CD14-positive monocyte (primary cell): ENCODE data around the gene PCAT6. TPM values are rescaled to one million over a fixed set of nuclear protein-coding genes. Genes with fewer than 3 reads are reported as not detected.

Source experiments
- DNase-seq, 3 donors: peaks; one replicate each; pipeline ENCODE4 v3.0.0-alpha.2; 2011 to 2022
- H2AFZ ChIP-seq: 2 replicates; pipeline ENCODE4 v1.6.0; 2012; ENCODE audit warnings: mild to moderate bottlenecking, low read depth, low read length, inconsistent platforms; ENCODE audit not compliant: insufficient read depth, poor library complexity, severe bottlenecking
- H3K27ac ChIP-seq, 2 donors: 1 replicate in 1 of 2; 2 replicates in 1 of 2; pipeline ENCODE4 v1.5.1; 2012 to 2013; ENCODE audit warnings: low read length in 2 of 2, control low read depth in 1 of 2, inconsistent platforms in 1 of 2, low read depth in 1 of 2, mild to moderate bottlenecking in 1 of 2
- H3K27me3 ChIP-seq, 2 donors: one replicate each; pipeline versions ENCODE4 v1.6.0 to v1.6.1; 2011 to 2013; ENCODE audit warnings: low read length in 2 of 2; ENCODE audit not compliant: control insufficient read depth in 2 of 2, insufficient read depth in 2 of 2
- H3K36me3 ChIP-seq, 2 donors: replicated peaks in 1 of 2; 1 replicate in 1 of 2; 2 replicates in 1 of 2; pipeline versions ENCODE4 v1.5.1 to v1.6.1; 2012 to 2013; ENCODE audit warnings: low read length in 2 of 2, control low read depth in 1 of 2, inconsistent platforms in 1 of 2, mild to moderate bottlenecking in 1 of 2; ENCODE audit not compliant: insufficient read depth in 2 of 2, control insufficient read depth in 1 of 2
- H3K4me1 ChIP-seq, 2 donors: 1 replicate in 1 of 2; 2 replicates in 1 of 2; pipeline versions ENCODE4 v1.5.1 to v1.6.1; 2012 to 2013; ENCODE audit warnings: low read length in 2 of 2, control low read depth in 1 of 2, inconsistent platforms in 1 of 2, mild to moderate bottlenecking in 1 of 2, moderate library complexity in 1 of 2; ENCODE audit not compliant: insufficient read depth in 2 of 2, control insufficient read depth in 1 of 2
- H3K4me2 ChIP-seq: replicated peaks from 2 replicates; pipeline ENCODE3; 2012; ENCODE audit warnings: low read length, moderate library complexity, mild to moderate bottlenecking; ENCODE audit not compliant: poor library complexity, severe bottlenecking; ENCODE audit errors: extremely low read depth
- H3K4me3 ChIP-seq, 3 experiments: fragments of 200-600 bp in 1 of 3; sonication (generic) in 1 of 3; replicated peaks in 1 of 3; 1 replicate in 2 of 3; 2 replicates in 1 of 3; pipeline ENCODE4 v1.5.1; 2011 to 2013; ENCODE audit warnings: low read length in 3 of 3, mild to moderate bottlenecking in 3 of 3, control low read depth in 2 of 3, low read depth in 2 of 3, inconsistent platforms in 1 of 3, moderate library complexity in 1 of 3
- H3K79me2 ChIP-seq: 2 replicates; pipeline ENCODE4 v1.6.0; 2012; ENCODE audit warnings: mild to moderate bottlenecking, control low read depth, inconsistent platforms, low read length, moderate library complexity; ENCODE audit not compliant: insufficient read depth
- H3K9ac ChIP-seq: 2 replicates; pipeline ENCODE4 v1.6.0; 2017; ENCODE audit warnings: low read length, mild to moderate bottlenecking; ENCODE audit not compliant: insufficient read depth, poor library complexity, severe bottlenecking
- H3K9me3 ChIP-seq, 2 donors: replicated peaks in 1 of 2; 1 replicate in 1 of 2; 2 replicates in 1 of 2; pipeline versions ENCODE4 v1.5.1 to v1.6.1; 2012 to 2013; ENCODE audit warnings: low read length in 2 of 2, control low read depth in 1 of 2; ENCODE audit not compliant: control insufficient read depth in 1 of 2, insufficient read depth in 1 of 2
- H4K20me1 ChIP-seq: 2 replicates; pipeline ENCODE4 v1.6.0; 2012; ENCODE audit warnings: mild to moderate bottlenecking, low read length, control low read depth, moderate library complexity; ENCODE audit not compliant: insufficient read depth
- H3K27ac Mint-ChIP-seq, 7 donors: one replicate each; pipeline ENCODE4 v1.8.0; 2020; ENCODE audit warnings: mild to moderate bottlenecking in 7 of 7, mixed read lengths in 7 of 7, moderate library complexity in 6 of 7, inconsistent platforms in 2 of 7
- H3K27me3 Mint-ChIP-seq, 3 donors: one replicate each; pipeline ENCODE4 v1.8.0; 2021 to 2022; ENCODE audit warnings: low read depth in 3 of 3, mild to moderate bottlenecking in 3 of 3, mixed read lengths in 3 of 3, moderate library complexity in 3 of 3, inconsistent platforms in 1 of 3
- H3K36me3 Mint-ChIP-seq, 2 donors: one replicate each; pipeline ENCODE4 v1.8.0; 2020; ENCODE audit warnings: mixed read lengths in 2 of 2, inconsistent platforms in 1 of 2, mild to moderate bottlenecking in 1 of 2
- H3K4me1 Mint-ChIP-seq: one replicate; pipeline ENCODE4 v1.8.0; 2020; ENCODE audit warnings: mild to moderate bottlenecking, mixed read lengths
- H3K4me3 Mint-ChIP-seq, 2 donors: one replicate each; pipeline ENCODE4 v1.8.0; 2020; ENCODE audit warnings: mild to moderate bottlenecking in 2 of 2, mixed read lengths in 2 of 2, moderate library complexity in 1 of 2
- H3K9me3 Mint-ChIP-seq, 7 donors: one replicate each; pipeline ENCODE4 v1.8.0; 2020 to 2022; ENCODE audit warnings: mixed read lengths in 7 of 7, mild to moderate bottlenecking in 6 of 7, moderate library complexity in 6 of 7, inconsistent platforms in 2 of 7
- CTCF ChIP-seq: fragments of 200-600 bp; IDR thresholded peaks from one replicate; pipeline ENCODE4 v1.8.0; 2022; ENCODE audit warnings: antibody characterized with exemption, mild to moderate bottlenecking
- WGBS: methylation state at CpG from one replicate; pipeline ENCODE4 v1.1.5; 2013; ENCODE audit warnings: missing lambda C conversion rate; ENCODE audit not compliant: insufficient coverage; 5-methylcytosine and 5-hydroxymethylcytosine counted together
- intact Hi-C, 2 donors: fragments of 100-400 bp; cut with micrococcal nuclease; formaldehyde crosslinking; loops; one replicate each; pipeline versions ENCODE4 v1.15.0 to v1.15.1; 2023
- polyA plus RNA-seq, 3 donors: library from polyadenylated mRNA; depleted of rRNA in 1 of 3; unstranded in 2 of 3; stranded (reverse) in 1 of 3; fragments of 300-500 nt in 2 of 3; fragments of >200 nt in 1 of 3; fragmentation: Illumina TruSeq in 2 of 3; gene quantifications; 1 replicate in 2 of 3; 2 replicates in 1 of 3; pipeline ENCODE4 v1.2.3, GENCODE V29; 2012 to 2021

Gene PCAT6
- polyA plus RNA-seq, 3 donors = 1.0 TPM; not detected in 2

- intact Hi-C loops = loop anchor here in 1 of 2 donors (5.0 kb wide), 2 partner anchors 80 to 160 kb away; partner anchors contain the start of genes CYB5R1 and RABIF
- peak overlapping the region; percentile 92 for H3K4me2 ChIP-seq
These were observed 3.8 kb upstream of the PCAT6 start for GRCh38 chr1:202806845-202807450.

More at GRCh38 chr1:202806845-202807450, 3.8 kb upstream of the PCAT6 start:
- no peak for TF ChIP-seq CTCF
- under 1% methylated on average over 38 of the region's 51 CpGs for WGBS
- peaks cover 66% of the 10 kb centered on the region for H3K79me2 ChIP-seq
- no peaks in the 10 kb centered on the region for H3K9me3 ChIP-seq
- peaks cover 45 to 53% of the 10 kb centered on the region in 2 donors for H3K4me1 ChIP-seq
- H2AFZ ChIP-seq = peak overlapping the region; percentile 81
- Mint-ChIP-seq H3K4me3 (peak overlapping the region; percentile 87 to 91), H3K4me1 (peaks cover 58% of the 10 kb centered on the region), H3K27ac (peak overlapping the region in 5 of 7 donors; percentile 37 to 84 (median 53)), H3K27me3 (peaks cover 10 to 20% (median 12%) of the 10 kb centered on the region in 3 donors), H3K36me3 (peaks cover 0 to 2% of the 10 kb centered on the region in 2 donors), H3K9me3 (no peaks in the 10 kb centered on the region)
- no peak for DNase-seq
- H3K9ac ChIP-seq = peak overlapping the region; percentile 86
- H3K36me3 ChIP-seq = no peaks in the 10 kb centered on the region
- H3K27me3 ChIP-seq = peaks cover 0 to 10% of the 10 kb centered on the region in 2 donors
- peaks cover 40% of the 10 kb centered on the region for H4K20me1 ChIP-seq
- H3K4me3 ChIP-seq = peak overlapping the region; percentile 52 to 92 (median 80)
- H3K27ac ChIP-seq = peak overlapping the region in 1 of 2 donors; percentile 83
